GM21367 (cell line): ENCODE measurements around the gene SLC16A11.
"Not testable (repeated sequence)": the region's sequence is repeated elsewhere in the genome, so short reads cannot be mapped to it uniquely, and the experiment has no call there.

Experiments
- ATAC-seq: cut with Tn5 transposase; IDR thresholded peaks from one replicate; pipeline ENCODE4 v1.9.1; 2021; ENCODE audit not compliant: unreplicated experiment

Gene SLC16A11

GRCh38 chr17:7011942-7012254 is 32.0 kb downstream of the SLC16A11 start:
- no peak for ATAC-seq

GRCh38 chr17:7011415-7011814 is 32.5 kb downstream of the SLC16A11 start:
- ATAC-seq = no peak

- ATAC-seq = no peak
These were observed 33.4 kb downstream of the SLC16A11 start for GRCh38 chr17:7010523-7010922.

GRCh38 chr17:7007143-7007542 is 36.7 kb downstream of the SLC16A11 start:
- no peak for ATAC-seq

- no peak for ATAC-seq
These were observed 38.2 kb downstream of the SLC16A11 start for GRCh38 chr17:7005716-7006115.

GRCh38 chr17:7004398-7005253 is 39.3 kb downstream of the SLC16A11 start:
- no peak for ATAC-seq

GRCh38 chr17:7003745-7004144 is 40.1 kb downstream of the SLC16A11 start:
- no peak for ATAC-seq

GRCh38 chr17:7002288-7003047 is 41.4 kb downstream of the SLC16A11 start:
- ATAC-seq = no peak

GRCh38 chr17:7001318-7001961 is 42.5 kb downstream of the SLC16A11 start:
- no peak for ATAC-seq

GRCh38 chr17:6998855-6999508 is 44.9 kb downstream of the SLC16A11 start:
- ATAC-seq = no peak

- ATAC-seq = no peak
These were observed 46.7 kb downstream of the SLC16A11 start for GRCh38 chr17:6997171-6997570.

GRCh38 chr17:6996256-6997011 is 47.5 kb downstream of the SLC16A11 start:
- no peak for ATAC-seq

GRCh38 chr17:6995500-6996255 is 48.2 kb downstream of the SLC16A11 start, which contains the start of gene ALOX12:
Gene ALOX12, plus strand, starts transcription at chr17:6996049. Its CDS starts 69 bp downstream, at chr17:6996118.
- no peak for ATAC-seq

- no peak for ATAC-seq
These were observed 49.1 kb downstream of the SLC16A11 start for GRCh38 chr17:6994666-6995256.

- ATAC-seq = no peak
These were observed 49.7 kb downstream of the SLC16A11 start for GRCh38 chr17:6994118-6994598.

- not testable (repeated sequence) for ATAC-seq
These were observed 50.3 kb downstream of the SLC16A11 start for GRCh38 chr17:6993613-6994056.
